ENCODE data around the gene SLC44A5.

DNA sequence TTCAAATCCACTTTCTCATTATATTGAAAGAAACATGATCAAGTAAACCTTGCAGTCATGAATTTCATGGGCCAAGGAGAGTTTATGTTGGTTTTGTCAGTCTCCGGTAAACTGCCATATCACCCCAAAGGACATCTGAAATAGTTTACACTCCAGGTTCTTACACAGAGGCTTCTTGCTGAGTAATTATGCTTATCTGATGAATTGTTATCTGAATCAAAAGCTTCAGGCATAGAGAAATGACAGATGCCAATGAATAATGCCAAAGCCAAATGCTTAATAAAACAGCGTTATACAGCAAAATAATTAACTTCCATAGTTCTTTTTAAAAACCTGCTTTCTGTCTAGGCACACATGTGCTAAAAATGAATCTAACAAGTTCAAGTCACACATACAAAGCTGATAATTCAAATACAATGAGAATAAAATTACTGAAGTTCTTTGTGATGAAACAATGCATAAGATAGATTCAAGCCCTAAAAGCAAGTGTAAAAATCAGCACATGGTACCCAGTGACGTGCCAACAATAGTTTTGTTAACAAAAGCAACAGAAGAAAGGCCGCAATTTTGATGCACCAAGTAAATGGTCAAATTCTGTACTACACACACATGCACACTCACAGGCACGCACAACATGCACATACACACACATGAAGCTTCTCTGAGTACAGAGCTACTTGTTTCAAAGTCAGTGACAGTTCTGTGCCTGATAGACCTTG lies 109.2 kb downstream of the SLC44A5 start:
- TF ChIP-seq, protein P1, sequence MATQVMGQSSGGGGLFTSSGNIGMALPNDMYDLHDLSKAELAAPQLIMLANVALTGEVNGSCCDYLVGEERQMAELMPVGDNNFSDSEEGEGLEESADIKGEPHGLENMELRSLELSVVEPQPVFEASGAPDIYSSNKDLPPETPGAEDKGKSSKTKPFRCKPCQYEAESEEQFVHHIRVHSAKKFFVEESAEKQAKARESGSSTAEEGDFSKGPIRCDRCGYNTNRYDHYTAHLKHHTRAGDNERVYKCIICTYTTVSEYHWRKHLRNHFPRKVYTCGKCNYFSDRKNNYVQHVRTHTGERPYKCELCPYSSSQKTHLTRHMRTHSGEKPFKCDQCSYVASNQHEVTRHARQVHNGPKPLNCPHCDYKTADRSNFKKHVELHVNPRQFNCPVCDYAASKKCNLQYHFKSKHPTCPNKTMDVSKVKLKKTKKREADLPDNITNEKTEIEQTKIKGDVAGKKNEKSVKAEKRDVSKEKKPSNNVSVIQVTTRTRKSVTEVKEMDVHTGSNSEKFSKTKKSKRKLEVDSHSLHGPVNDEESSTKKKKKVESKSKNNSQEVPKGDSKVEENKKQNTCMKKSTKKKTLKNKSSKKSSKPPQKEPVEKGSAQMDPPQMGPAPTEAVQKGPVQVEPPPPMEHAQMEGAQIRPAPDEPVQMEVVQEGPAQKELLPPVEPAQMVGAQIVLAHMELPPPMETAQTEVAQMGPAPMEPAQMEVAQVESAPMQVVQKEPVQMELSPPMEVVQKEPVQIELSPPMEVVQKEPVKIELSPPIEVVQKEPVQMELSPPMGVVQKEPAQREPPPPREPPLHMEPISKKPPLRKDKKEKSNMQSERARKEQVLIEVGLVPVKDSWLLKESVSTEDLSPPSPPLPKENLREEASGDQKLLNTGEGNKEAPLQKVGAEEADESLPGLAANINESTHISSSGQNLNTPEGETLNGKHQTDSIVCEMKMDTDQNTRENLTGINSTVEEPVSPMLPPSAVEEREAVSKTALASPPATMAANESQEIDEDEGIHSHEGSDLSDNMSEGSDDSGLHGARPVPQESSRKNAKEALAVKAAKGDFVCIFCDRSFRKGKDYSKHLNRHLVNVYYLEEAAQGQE (IDR thresholded peaks at IDR 0.05; ENCODE audit: low read depth), result no peak
- TF ChIP-seq FOXM1 (IDR thresholded peaks at IDR 0.05; ENCODE audit: borderline replicate concordance, low read depth) (no peak), RAD21 (IDR thresholded peaks at IDR 0.05; ENCODE audit: low read depth) (no peak), TCF12 (IDR thresholded peaks at IDR 0.05; ENCODE audit: low read depth) (no peak)

Measured in Ishikawa (cell line).